HG03571 (cell line): ENCODE results near the gene CCDC85C.

Experiments
- ATAC-seq: cut with Tn5 transposase; IDR thresholded peaks from one replicate; pipeline ENCODE4 v1.9.1; 2021; ENCODE audit not compliant: unreplicated experiment

CCDC85C gene

DNA sequence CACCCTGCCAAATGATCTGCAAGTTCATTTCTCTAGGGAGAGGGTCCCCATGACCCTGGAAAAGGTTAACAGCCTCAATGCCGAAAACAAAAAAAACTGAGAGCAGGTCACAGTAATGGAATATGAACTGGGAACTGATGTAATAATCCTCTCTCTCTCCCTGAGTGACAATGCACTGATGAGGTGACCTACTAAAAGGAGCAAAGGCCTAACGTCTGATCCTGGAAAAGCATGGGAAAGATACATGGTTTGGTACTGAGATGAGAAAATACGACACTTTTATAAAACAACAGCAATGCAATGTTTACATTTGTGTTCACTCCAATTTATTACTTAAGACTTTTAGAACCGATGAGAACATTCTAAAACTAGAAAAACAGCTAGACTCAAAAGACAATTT lies 151.0 kb downstream of the CCDC85C start:
- no peak for ATAC-seq

DNA sequence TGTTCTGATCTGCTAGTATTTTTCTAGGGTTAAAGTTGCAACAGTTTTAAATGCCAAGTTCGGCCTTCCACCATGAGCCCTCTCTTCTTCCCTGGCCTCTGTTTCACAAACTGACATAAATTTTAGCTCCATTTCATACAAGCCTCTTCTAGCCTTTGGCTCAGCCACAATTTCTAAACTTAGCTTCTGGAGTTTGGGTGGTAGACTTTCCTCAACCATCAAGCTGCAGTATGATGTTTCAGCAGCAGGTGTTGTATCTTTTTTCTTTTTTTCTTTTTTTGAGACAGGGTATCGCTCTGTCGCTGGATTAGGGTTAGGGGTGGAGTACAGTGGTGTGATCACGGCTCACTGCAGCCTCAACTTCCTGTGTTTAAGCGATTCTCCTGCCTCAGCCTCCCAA lies 152.8 kb downstream of the CCDC85C start:
- no peak for ATAC-seq

DNA sequence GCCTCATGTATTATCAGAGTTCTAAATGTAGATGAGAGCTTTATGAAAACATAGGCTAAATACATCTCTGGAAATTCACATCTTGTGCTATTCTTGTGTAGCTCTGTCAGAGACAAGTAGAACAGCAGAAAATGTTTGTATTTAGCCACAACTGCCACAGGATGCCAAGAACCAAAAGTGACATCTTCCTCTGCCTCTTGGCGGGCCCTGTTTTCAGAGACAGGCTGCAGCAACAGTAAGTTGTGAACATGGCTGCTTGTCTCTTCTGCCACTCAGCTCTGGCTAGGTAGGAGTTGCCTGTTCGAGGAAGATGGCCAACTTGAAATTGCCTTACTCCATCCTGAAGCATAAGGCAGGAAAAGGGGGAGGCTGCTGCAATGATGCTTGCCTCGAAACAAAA lies 153.7 kb downstream of the CCDC85C start:
- ATAC-seq: no peak
